GM19240 (cell line): ENCODE measurements around the gene OBP2A.

Experiments
- DNase-seq: peaks from one replicate; pipeline ENCODE4 v3.0.0; 2011; ENCODE audit warnings: low spot score; ENCODE audit not compliant: insufficient read length

Gene OBP2A

DNA sequence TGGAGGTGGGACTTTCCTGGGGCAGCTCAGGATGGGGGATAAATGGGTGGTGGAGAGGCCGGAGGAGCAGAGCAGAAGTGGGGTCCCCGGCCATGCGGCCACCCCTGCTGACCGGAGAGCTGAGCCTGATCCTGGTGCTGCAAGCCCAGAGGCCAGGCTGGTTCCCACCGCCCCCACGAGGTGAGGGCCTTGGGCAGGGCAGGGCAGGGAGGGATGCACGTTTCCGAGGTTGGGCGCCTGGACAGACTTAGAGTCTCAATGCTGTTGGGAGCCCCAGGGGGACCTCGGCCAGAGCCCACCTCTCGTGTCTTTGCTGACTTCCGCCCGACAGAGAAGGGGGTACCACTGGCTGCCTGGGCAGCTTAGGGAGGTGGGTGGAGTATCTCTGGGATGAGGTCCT, 5.5 kb downstream of the OBP2A start:
- no peak for DNase-seq

DNA sequence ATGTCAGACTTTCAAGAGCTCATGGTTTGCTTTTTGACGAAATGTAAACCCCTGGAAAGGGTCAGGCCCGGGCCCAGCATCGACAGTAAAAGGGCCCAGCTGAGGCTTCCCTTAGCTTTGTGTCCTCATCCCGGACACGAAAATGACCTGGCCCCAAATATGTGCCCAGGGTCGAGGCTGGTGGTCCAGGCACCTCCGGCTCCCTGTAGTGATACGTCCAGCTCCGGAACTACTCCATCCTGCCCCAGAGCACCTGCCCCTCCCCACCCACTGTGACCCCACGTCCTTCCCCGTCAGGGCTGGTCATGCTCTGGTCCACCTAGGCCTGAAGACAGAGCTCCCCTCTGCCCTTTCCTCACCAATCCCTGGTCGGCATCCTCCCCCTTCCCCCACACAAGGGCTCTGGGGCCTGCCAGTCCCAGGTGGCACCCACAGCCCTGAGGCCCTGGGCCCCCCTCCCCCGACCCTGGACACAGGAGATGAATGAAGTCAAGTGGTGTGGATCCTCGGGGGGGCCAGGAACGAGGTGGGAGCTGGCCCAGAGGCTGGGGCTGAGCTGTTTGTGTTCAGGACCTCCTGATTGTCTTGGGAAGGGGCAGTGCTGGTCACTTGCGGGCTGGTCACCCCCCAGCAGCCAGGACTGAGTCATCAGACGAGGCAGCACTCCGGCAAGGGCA, 6.2 kb downstream of the OBP2A start:
- no peak for DNase-seq

DNA sequence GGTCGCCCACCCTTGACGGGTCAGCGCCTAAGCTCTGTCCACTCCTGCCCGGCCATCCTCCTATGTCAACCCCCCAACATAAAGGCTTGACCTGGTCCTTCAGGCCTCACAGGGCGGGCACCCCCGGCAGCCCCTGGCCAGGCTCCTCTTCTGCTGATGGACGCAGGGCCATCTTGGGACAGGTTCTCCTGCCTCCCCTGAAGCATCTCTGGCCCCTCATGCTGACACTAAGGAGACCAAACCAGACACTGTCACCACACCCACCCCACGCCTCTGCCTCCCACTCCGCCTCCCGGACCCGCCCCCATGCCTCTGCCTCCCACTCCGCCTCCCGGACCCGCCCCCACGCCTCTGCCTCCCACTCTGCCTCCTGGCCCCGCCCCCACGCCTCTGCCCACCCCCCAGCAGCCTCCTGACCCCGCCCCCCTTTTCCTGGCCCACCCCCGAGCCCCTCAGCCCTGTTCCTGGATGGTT, 6.8 kb downstream of the OBP2A start:
- no peak for DNase-seq

DNA sequence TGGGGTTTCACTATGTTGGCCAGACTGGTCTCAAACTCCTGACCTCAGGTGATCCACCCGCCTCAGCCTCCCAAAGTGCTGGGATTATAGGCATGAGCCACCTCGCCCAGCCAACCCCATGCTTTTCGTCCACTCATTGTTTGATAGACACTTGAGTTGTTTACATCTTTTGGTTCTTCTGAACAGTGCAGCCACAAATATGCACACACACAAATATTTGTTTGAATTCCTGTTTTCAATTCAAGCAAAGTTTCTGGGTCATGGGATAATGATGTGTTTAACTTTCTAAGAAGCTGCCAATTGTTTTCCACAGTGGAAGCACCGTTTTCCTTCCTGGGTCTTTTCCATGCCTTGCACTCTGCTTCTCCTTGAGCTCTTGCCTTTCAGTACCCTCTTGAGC, 8.8 kb downstream of the OBP2A start:
- DNase-seq: no peak

DNA sequence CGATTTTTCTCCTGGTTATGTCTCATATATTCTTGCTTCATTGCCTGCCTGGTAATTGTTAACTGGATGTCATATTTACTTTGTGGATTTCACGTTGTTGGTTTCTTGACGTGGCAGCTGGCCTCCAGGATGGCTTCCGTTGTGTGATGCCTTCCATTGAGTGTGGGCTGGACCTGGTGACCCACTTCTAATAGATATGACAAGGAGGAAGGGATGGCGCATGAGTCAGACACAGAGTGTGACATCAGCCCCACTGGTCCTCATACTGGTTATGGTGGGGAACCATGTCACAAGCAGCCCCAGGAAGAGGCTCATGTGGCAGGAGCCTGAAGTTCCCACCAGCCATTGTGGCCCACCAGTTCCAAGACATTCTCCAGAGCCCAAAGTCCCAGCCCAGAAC, 9.3 kb downstream of the OBP2A start:
- DNase-seq: no peak

DNA sequence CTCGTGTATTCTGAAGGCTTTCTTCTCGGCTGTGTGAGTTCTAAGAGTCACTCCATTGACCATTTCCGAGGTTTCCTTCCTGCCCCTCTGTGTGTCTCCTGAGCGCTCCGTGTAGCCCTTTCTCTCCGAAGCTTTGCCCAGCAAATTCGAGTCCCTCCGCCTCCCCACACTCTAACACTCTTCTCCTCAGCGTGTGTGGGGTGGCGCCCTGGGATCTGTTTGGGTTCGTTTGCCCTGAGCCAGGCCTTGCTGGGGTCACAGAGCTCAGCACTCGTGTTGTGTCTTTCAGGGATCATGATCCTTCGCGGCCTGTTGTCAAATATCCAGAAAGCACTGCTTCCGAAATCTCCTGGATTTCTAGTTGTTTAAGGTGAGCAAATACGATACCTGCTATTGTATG, 10.0 kb downstream of the OBP2A start:
- DNase-seq: no peak

DNA sequence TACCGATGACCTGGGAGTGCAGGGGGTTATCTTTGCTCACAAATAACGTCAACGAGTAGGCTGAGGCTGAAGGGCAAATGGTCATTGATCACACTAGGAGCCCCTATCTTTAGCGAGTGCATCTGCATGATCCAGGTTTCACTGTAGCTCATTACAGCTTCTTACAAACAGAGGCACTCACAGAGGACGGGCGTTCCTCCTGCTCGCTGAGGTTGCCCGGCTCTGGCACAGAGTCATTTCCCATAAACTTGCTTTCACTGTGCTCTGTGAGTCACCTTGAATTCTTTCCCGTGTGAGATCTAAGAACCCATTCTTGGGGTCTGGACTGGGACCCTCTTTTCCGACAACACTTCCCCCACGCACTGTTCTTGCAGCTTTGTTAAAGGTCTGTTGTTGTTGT, 13.7 kb downstream of the OBP2A start:
- no peak for DNase-seq

DNA sequence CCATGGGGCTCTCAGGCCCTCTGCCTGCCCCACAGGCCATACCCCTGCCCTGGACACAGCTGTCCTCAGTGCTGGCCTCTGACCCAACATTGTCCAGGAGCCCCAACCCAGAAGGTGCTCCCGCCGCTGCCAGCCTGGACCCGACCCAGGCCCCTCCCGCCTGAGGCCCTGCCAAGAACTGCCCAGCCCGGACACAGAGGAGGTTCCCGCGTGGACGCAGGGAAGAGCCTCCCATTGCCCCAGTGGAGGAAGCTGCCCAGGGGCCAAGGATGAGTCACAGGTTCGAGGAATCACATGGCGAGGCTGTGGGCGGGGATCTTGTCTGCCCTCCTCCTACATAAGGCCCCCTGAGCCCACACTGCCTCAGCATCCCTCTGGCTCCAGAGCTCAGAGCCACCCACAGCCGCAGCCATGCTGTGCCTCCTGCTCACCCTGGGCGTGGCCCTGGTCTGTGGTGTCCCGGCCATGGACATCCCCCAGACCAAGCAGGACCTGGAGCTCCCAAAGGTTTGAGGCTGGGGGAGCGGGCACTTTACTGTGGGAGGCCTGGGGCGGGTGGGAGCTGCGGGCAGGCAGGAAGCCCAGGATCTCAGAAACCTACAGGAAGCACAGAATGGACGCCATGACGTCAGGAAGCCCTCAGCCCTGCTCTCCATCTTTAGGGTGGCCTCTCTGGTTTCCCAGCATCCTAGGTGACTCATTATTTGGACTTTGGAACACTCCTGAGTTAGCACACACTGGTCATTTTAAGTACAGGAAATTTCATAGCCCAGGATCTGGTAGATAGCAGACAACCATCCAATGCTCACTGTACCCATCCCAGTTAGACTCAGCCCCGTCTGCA, 15.7 kb downstream of the OBP2A start, which contains the start of gene PAEP:
TSS of gene PAEP (plus strand) at position 366 of the 844 bp plus-strand sequence.
- DNase-seq: no peak

DNA sequence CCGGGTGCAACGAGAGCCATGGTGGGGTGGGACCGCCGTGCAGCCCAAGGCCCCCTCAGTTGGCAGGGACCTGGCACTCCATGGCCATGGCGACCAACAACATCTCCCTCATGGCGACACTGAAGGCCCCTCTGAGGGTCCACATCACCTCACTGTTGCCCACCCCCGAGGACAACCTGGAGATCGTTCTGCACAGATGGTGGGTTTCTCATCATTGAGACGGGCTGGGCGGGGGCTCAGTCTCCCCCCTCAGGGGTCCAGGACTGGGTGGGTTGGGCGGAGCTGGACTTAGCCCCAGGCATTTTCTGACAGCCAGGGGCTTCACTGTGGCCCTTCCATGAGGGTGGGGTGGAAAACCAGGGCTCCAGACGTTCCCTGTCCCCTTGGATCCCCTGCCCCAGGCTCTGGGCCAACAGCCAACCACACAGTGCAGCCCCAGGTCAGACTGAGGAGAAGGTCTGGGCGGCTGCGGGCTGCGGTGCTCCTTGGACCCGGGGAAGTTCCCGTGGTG, 16.4 kb downstream of the OBP2A start:
- no peak for DNase-seq

DNA sequence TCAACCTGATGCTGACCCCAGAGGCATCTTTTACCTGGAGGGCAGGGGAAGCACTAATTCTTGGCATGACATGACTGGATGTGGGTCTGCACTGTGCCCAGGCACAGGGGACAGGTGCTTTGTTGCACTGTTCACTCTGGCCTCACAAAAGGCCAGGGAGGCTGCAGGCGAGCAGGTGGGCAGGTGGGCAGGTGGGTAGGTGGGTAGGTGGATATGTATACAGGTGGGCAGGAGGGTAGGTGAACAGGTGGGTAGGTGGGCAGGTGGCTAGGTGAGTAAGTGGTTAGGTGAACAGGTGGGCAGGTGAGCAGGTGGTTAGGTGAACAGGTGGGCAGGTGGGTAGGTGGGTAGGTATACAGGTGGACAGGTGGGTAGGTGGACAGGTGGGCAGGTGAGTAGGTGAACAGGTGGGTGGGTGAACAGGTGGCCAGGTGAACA, 17.1 kb downstream of the OBP2A start:
- DNase-seq: no peak

DNA sequence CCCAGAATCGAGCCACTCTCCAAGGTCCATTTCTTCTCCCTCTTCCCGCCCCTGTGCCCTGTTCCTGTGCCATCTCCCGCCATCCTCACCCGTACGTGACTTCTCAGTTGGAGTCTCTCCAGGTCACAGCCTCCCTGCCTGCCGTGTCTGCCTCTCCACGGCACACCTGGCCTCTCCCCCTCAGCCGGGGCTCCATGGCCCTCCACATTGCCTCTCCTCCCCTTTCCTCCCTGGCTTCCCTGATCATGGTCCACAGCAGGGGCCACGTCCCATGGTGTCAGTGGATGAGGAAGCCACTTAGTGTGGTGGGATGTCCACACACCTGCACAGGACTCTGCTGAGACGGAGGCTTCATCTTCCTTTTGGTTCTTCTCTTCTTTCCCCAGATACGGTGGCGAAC, 17.9 kb downstream of the OBP2A start:
- no peak for DNase-seq

DNA sequence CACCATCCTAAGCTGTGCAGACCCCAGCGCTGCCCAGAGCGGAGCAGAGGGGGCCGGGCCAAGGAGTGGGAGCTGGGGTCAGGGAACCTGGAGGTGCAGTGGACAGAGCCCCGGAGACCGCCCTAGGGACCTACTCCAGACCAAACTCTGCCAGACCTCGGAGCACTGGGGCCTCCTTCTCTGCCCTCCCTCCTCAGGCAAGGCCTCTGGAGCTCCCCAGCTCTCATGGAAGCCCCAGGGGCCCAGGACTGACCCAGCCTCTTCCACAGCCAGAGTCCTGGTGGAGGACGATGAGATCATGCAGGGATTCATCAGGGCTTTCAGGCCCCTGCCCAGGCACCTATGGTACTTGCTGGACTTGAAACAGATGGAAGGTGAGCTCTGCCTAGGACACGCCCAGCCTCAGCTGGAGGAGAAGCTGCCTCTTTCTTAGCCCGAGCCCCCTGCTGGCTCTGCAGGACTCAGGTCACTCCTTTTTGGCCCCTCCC, 19.3 kb downstream of the OBP2A start:
- no peak for DNase-seq

DNA sequence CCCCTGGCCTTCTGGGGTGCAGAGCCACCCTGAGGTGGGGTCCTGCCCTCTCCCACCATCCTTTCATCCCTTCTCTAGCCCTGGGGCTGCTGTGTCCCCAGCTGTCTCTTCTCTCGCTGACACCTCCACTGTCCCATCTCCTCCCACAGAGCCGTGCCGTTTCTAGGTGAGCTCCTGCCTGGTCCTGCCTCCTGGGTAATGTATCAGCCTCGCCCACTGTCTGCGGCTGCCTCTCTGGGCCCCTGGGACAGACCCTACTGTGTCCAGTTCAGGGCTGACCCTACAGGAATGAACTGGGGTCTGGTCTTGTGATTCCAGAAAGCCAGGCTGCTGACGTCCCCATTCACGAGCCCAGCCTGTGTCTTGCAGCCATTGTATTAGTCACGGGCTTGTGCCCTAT, 19.7 kb downstream of the OBP2A start:
- no peak for DNase-seq

DNA sequence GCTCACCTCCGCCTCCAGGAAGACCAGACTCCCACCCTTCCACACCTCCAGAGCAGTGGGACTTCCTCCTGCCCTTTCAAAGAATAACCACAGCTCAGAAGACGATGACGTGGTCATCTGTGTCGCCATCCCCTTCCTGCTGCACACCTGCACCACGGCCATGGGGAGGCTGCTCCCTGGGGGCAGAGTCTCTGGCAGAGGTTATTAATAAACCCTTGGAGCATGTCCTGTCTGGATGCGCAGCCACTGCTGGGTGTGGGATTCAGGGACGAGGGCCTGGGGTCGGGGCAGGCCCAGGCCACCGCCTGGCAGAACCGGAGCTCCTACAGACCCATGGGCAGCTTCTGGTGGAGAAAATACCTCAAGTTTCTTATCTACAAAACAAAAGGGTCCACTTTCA, 20.6 kb downstream of the OBP2A start:
- no peak for DNase-seq

DNA sequence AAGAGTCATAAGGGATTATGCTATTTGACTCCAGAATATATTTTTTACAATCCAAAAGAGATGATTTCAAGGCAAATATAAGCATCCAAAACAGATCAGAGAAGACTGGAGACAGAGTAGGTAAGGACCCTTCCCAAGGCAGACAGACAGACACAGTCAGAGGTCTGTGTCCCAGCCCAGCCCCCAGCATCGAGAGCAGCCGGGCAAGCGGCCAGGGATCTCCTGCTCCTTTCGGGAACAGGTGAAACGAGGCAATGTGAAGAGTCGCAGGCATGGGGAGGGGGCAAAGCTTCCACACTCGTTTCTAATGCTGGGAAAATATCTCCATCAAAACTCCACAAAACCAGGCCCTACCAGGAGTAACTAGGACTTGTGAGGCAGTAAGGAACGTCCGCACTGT, 21.4 kb downstream of the OBP2A start:
- DNase-seq: no peak

DNA sequence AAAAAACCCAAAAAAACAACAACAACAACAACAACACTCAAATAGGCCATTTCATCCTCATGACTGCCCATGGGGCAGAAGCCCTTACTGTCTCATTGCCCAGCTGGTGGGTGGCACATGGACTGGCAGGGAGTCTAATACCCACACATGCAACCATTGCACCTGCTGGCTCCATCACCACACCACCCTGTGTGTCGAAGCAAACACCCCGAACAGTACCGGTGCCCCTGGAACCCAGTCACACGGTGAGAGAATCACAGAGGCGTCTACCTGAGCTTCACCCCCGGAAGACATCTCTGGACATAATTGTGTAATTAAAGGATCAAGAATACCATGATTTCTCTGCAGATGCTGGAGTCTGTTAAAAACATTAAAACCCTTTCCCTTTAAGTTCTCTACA, 22.1 kb downstream of the OBP2A start:
- no peak for DNase-seq

DNA sequence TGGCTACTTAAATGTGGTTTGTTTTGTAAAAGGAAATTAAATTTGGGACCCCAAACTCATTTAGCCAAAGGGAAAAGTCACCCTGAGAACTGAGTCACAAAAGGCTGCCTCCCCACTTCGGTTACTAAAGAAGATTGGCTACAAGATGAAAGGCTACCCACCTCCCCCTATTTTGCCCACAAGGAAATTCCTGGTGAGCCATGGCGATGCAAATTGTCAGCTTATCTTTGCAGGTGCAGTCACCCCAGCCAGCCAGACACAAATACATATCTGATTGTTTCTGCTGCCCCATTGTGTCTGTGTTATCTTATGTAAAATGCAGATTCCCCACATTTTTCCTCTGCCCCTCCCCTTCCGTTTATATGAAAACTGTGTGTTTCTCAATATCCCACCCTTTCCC, 24.5 kb downstream of the OBP2A start:
- no peak for DNase-seq

DNA sequence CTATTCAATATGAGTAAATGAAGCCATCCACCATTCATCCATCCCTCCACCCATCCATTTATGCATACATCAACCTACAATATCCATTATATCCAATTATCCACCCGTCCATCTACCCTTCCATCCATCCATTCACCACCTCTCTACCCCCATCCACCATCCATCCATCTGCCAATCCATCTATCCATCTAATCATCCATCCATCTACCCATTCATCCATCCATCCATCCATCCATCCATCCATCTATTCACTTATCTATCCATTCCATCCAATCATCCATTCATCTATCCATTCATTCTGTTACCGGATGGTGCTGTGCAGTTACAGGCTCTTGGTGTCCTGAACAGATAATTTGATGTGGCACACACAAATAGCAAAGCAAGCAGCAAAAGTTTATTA, 26.3 kb downstream of the OBP2A start:
- DNase-seq: no peak

DNA sequence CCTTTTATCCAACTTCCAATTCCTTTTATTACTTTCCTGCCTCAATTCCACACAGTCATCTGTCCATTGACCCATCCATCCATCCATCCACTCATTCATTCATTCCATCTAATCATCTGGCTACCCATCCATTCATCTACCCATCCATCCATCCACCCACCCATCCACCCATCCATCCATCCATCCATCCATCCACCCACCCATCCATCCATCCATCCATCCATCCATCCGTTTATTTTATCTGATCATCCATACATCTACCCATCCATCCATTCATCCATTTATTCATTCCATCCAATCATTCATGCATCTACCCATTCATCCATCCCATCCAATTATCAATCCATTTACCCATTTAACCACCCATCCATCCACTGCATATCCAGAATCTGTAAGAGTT, 27.2 kb downstream of the OBP2A start:
- DNase-seq: no peak

DNA sequence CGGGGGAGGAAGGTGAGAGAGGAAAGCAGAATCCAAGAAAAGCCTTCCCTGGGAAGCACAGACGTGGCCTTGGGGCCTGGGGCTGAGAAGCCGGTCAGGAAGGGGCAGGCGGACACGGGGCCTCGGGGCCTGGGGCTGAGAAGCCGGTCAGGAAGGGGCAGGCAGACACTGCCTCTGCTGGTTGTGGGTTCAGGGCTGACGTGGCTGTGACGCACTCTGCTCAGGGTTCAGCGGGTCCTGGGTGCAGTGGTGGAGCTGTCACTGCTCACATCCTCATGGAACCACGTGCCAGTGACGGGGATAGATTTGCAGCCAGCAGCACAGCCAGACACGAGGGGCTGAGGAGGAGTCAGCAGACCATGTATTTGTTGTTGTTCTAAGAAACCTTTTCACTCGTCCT, 28.4 kb downstream of the OBP2A start:
- no peak for DNase-seq

DNA sequence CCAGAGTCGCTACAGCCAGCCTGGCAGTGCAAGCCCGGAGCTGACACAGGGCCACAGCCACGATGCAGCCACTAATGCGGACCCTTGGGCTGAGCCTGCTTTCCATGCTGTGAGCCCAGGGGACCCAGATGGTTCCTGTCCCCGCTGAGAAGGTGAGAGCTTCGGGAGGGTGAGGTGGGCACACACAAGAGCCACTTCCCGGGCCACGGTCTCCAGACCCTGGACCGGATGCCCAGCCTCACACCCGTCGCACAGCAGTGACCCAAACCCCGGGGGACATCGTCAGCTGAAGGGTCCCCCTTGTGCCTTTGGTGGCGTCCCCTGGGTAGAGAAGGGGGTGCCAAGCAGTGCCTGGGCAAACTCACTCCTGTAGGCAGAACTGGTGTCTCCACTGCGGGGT, 29.0 kb downstream of the OBP2A start:
- no peak for DNase-seq

DNA sequence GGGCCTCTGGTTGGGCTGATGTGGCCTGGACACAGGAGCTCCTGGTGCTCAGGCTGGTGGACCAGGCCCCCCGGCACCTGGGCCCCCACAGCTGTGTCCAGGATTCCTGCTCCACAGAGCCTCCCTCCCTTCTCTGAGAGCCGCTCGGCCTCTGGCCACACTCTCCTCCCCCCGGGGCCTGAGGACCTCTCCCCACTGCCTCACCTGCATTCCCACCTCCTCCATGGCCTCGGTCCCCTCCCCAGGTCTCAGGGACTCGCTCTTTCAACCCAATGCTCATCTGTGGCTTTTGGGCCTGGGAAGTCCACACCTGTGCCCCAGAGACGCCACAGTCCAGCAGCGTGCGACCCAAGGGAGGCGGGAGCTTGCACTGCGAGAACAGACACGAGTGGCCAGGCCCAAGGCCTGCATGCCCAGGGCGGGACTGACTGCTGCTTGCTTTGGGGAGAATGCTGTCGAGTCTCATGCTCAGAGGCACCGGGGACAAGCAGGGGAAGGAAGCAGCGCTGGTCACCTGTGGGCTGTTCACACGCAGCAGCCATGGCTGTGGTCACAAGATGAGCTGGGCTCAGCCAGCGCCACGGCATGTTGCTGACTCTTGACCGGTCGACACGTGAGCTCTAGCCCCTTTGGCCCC, 30.2 kb downstream of the OBP2A start:
- no peak for DNase-seq
